GM18508 (cell line): ENCODE results near the gene MAP3K21.

Experiments
- ATAC-seq: cut with Tn5 transposase; IDR thresholded peaks from one replicate; pipeline ENCODE4 v1.9.1; 2021; ENCODE audit warnings: moderate number of reproducible peaks; ENCODE audit not compliant: insufficient read depth, unreplicated experiment

Gene MAP3K21

DNA sequence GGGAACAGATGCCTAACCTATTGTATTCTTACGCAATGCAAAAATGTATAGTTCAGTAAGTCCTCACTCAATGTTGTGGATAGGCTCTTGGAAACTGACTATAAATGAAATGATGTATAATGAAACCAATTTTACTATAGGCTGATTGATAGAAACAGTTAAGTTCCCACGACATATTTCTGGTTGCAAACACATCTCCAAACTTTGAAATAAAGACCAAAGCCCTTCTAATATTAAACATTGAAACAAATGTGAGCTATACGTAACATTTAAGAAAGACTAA, 29.1 kb downstream of the MAP3K21 start:
- no peak for ATAC-seq

DNA sequence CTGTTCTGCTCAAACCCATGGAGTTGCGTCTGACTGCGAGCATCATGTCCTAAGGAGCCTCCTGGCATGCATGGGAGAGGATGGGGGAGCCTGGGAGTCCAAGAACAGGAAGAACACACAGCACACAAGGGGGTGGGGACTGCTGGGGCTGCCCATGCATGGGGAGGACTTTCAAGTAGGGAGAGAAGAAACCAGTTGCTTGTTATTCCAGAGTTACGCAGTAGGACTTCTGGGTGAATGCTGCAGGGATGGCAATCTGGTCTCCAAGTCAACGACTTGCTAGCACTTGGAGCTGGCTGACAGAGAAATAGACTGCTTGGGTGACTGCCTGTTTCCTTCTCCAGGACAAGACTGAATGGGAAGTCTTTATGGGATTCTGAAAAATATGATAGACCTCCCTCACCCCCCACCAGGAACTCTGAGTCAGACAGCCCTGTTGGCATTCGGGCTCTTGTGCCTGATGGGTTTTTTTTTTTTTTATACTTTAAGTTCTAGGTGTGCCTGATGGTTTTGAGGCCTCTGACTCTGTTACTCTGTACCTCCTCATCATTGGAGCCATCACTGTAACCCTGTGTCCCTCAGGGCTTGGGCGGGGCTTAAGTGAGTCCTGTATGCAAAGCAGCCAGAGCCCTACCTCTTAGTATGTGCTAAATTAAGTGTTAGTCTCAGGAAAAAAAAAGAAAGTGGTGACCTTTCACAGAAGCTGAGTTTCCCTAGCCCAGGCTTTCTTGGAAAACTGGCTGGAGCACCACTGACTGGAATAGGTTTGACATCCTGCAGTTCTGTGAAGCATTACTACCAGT, 30.3 kb downstream of the MAP3K21 start:
- ATAC-seq = no peak

GRCh38 chr1:233359431-233359830, 31.9 kb downstream of the MAP3K21 start:
- ATAC-seq = no peak

DNA sequence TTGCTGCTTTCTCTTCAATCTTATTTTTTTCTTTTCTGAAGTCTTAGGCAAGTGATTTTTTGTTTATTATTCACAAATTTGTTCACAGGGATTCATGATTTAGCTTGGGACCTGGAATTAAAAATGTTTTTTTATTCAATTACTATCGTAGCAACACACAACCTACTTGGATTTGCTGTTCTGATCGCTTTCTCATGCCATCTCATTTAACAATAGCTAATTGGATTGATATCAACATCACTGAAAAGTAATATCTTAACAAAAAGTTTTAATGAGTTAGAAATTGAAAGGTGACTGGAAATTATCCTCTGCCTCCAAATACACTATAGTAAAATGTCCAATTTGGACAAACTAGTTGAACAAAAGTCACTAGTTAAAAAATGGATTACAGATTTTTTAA, 32.4 kb downstream of the MAP3K21 start:
- ATAC-seq = no peak

- no peak for ATAC-seq
Measured at GRCh38 chr1:233360525-233361102, 33.1 kb downstream of the MAP3K21 start.

- no peak for ATAC-seq
Measured at GRCh38 chr1:233361876-233362275, 34.4 kb downstream of the MAP3K21 start.

DNA sequence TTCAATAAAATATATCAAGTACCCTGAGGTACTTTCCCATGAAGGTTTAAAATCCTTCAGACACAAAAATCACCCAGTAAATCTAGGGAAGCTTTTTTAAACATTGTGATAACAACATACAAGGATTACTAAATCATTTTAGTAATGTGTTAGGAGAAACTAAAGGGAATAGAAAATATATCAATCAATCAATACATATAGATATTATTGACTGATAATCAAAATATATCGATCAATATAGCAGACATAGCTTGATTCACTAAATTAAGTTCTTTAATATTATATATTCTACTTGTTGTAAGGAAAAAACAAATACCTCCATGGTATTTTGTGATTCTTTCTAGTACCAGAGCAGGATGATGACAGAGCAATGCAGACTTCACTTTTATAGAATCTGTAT, 35.2 kb downstream of the MAP3K21 start:
- no peak for ATAC-seq

DNA sequence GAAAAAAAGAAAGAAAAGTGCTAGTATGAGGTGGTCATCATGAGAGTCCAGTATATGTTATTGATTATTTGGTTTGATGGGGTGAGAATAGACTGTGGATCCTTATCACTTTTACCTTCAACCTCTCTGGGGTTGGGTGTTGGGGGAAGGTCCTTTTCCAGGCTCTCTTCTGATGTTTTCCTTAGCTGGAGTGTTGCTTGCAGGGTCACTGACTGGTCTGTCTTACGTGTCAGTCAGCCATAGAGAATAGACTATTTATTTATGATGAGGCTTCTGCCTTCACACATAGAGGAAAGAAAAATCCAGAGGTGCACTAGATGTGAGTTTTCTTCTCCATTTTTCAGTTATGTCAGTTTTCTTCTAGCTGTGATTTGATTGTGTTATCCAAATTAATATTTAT, 36.5 kb downstream of the MAP3K21 start:
- ATAC-seq = no peak

- ATAC-seq = no peak
Measured at GRCh38 chr1:233364695-233365539, 37.4 kb downstream of the MAP3K21 start.

- no peak for ATAC-seq
Measured at GRCh38 chr1:233366575-233366974, 39.1 kb downstream of the MAP3K21 start.

DNA sequence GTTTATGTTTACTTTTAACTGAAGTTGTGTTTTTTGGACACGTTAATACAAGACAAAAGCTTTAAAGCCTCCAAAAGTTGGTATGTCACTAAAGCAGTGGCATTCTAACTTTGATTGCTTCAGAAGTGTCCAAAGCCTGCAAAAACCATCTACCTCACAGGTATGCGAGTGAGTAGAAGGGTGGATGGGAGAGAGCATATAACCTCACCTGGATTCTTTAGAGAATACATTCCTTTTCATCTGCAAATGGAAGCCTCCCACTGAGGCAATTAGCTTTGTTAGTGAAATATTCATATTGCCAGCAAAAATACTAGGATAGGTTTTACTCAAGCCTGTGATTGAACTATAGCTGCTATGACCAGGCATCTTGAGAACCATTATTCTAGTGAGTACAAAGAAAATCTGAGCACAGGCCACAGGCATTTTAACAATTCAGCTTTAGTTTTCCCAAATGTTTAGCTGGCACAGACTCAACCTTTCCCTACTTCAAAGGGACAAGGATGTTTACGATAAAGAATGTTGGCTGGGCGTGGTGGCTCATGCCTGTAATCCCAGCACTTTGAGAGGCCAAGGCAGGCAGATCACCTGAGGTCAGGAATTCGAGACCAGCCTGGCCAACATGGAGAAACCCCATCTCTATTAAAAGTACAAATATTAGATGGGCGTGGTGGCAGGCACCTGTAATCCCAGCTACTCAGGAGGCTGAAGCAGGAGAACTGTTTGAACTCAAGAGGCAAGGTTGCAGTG, 39.7 kb downstream of the MAP3K21 start:
- no peak for ATAC-seq

DNA sequence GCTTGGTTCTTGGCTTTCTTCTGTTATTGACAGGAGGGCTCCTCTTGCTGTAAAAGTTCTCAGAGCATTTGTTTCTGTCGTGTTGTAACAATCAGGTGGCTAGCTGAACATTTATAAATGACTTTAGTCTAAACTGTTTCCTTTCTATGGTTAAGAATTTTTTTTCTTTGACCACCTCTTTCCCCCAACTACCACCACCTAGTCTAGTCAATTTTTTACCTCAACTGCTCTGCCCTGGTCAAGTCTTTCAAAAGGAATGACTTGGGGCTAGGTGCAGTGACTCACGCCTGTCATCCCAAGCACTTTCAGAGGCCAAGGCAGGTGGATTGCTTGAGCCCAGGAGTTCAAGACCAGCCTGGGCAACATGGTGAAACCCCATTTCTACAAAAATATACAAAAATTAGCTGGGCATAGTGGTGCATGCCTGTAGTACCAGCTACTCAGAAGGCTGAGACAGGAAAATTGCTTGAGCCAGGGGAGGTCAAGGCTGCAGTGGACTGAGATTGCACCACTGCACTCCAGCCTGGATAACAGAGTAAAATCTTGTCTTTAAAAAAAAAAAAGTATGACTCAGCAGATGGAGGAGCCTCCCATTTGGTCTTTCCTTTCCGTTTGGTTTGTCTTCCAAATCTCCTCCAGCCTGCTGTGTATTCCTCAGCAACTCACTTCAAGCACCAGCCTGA, 40.7 kb downstream of the MAP3K21 start:
- no peak for ATAC-seq

GRCh38 chr1:233368789-233369130, 41.2 kb downstream of the MAP3K21 start:
- no peak for ATAC-seq

GRCh38 chr1:233372218-233373120, 44.9 kb downstream of the MAP3K21 start:
- ATAC-seq = no peak

DNA sequence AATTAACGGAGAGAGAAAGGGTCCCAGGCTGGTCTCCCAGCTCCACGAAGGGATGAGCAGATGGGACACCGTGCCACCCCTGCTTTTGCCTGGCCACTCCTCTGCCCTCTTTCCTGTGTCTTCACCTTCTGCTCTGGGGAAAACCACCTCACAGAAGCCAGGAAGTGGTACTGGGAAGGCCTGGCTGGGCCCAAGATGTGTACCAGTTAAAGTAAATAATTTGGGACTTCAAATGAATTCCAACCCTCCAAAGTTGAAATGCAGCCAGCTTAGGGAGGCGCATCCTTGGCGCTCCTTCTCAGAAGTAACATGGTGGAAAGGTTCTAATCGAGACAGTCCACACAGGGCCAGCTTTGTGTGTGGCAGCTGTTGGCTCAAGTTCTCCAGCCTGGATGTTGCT, 45.7 kb downstream of the MAP3K21 start:
- no peak for ATAC-seq

GRCh38 chr1:233375653-233376052, 48.1 kb downstream of the MAP3K21 start:
- no peak for ATAC-seq

DNA sequence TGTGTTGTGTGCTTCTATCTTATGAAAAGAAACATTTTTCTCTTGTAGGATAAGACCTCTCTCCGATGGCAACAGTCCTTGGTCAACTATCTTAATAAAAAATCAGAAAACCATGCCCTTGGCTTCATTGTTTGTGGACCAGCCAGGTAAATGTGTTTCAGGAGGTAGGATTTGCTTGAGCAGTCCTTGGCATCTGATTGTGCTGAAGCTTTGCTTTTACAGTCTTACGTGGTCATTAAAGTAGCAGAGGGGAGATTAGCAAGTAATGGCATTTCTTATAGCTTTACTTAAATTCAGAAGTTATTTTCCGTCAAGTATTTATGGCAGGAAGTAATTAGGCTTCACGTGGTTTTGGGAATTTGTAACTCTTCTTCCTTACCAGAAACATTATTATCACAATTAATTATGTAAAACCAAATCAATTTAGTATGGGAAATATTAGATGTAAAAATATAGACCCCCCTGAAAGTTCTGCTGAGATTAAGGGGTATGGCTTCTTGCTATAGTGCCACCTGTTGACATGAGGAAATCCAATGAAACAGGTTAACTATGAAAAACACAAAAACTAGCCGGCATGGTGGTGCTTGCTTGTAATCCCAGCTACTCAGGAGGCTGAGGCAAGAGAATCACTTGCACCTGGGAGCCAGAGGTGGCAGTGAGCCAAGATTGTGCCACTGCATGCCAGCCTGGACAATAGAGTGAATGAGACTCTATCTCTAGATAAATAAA, 49.0 kb downstream of the MAP3K21 start:
- ATAC-seq = no peak

GRCh38 chr1:233379869-233380438, 52.4 kb downstream of the MAP3K21 start:
- ATAC-seq = no peak
